ENCODE data around the gene GNAZ.

Gene GNAZ

DNA sequence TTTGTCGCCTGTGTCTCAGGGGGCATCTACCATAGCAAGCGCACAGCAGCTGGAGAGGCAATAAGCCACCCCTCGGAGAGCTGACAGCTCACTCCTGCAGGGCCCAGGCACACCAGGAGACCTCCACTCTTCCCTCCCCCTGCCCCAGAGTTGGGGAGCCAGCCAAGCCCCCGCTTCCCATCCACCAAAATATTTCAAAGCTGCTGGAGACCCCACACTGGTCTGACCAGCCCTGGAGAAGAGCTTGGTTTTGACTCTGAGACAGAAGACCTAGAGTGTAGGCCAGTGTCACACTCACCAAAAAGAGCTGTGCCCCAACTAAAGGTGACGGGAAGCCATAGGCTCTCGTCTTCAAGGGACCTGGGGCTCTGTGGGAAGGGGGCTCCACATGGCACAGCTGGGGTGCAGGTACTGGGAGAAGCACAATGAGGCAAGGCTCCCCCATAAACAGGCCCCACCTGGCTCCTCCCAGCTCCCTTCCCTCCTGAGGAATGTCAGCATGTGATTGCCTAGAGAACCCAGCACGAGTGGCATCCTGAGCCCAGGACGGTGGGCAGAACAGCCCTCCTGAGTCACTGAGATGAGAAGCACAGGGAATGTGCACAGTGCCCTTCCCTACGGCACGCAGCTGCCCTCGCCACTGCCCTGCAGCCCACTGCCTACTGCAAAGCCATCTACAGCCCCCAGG is 5.8 kb upstream of the GNAZ start:
- DNase-seq (ENCODE audit: low spot score), result no peak

DNA sequence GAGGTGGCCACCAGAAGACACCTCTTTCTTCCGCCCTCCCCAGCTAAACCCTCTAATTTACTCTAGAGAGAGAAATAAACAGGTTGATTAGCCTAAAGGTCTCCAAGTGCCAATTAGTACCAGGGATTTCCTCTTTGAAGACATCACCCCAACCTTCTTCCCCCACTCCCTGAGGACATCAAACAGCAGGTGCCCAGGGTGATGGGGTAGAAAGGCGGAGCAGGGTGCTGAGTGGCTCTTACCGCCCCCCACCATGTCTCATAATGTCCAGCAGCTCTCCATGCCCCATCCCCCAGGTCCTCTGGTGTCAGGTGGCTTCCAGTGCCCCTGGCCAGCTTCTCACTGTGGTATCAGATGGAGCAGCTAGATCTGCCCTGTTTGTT is 5.3 kb upstream of the GNAZ start:
- no peak for DNase-seq (ENCODE audit: low spot score)

DNA sequence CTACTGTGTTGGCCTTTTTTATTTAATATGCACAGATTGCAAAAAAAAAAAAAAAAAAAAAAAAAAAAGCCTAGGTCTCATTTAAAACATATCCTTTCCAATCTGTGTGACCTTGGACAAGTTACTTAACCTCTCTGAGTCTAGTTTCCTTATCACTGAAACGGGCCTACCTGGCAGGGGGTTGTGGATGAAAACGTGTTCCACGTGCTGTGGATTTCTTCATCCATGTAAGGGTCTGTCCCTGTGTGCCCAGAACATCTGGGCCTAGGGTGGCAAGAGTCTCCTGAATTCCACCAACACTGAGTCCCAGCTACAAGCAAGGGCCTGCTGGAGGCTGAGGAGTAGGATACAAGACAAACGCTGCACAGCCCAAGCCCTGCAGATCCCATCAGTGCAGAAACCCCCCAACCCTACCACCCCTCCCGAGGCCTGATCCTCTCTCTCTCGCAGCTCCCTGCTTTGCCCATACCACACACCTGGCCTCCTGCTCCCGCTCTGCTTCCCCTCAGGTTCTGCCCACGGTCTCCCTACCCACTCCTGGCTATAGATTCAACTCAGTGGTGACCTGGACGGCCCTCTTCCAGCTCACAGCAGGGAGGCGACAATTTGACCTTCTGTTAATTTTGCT is 4.7 kb upstream of the GNAZ start:
- DNase-seq (ENCODE audit: low spot score), result no peak

DNA sequence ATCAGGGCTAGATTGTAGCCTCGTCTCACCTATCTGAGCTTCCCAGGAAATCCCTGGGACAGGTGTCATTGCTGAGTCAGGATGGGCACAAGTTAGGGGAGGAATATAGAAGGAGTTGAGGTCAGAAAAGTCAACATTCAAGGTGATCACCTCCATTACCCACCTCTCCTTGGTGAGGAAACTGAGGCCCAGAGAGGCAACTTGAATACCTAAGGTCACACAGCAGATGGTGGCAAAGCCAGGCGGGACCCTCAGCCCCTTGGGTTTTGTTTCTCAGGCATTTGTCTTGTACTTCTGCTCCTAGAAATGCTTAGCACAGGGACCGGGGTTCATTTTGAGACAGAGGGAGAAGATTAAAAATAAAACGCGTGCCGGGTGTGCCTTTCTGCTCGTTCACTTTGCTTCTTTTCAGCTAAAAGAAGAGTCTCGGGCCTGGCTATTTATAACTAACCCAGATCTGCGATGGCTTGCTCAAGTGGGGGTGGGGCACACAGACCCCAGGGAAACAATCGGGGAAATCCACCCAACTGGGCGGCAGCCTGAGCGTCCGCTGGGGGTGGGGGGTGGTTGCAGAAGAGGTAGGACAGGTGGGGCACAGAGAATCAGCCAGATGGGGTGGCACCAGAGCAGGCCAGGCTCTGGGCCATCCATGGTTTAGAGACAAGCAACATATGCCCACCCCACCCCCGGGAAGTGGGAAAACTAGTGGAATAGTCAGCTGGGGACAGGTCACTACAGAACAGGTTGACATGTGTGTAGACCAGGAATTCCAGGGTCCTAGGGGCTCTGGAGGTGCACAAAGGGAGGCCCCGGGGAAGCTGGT is 3.9 kb upstream of the GNAZ start:
- DNase-seq (ENCODE audit: low spot score), result no peak

DNA sequence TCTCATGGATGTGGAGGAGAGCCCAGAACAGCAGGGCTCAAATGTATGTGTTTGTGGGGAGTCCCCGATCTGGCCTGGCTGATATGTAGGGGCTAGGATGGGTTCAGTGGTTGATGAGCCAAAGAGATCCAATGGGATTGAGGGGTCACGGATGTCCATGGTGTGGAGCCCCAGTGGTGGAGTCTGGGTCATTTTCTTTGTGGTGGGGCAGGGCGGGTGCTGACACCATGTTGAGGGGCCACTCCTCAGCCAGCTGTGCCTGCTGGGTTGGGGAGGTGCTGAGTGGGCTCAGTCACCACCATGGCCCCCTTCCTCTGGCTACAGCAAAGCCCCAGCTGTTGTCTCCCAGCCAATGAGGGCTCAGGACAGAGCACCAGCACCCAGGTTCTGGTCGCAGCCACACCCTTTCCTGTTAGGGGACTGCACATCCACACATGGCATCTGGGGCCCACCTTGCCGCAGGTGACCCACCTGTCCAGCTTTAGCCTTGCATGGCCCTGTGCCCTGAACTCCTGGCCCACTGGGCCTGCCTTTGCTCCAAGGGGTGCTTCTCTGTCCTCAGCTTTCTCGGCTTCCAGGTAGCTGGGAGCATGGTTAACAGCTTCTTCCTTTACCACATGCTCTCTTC is 3.2 kb upstream of the GNAZ start:
- no peak for DNase-seq (ENCODE audit: low spot score)

DNA sequence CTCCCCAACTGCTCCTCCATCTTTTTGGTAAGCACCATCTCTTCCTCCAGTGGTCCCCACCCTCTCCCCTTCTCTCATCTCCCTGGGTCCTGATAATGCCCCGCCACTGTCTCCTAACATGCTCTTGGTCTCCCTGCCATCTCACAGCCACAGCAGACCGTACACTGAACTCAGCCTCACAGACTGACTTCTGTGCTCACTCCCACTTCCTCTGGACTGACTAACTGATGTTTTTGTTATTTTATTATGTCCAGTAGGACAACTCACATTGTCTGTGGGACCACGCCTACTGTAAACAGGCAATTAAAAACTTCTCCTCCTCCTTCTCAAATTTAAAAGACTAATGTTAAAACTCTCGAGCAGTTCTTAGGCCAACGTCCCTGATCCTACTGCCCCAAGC is 2.6 kb upstream of the GNAZ start:
- DNase-seq (ENCODE audit: low spot score), result no peak

DNA sequence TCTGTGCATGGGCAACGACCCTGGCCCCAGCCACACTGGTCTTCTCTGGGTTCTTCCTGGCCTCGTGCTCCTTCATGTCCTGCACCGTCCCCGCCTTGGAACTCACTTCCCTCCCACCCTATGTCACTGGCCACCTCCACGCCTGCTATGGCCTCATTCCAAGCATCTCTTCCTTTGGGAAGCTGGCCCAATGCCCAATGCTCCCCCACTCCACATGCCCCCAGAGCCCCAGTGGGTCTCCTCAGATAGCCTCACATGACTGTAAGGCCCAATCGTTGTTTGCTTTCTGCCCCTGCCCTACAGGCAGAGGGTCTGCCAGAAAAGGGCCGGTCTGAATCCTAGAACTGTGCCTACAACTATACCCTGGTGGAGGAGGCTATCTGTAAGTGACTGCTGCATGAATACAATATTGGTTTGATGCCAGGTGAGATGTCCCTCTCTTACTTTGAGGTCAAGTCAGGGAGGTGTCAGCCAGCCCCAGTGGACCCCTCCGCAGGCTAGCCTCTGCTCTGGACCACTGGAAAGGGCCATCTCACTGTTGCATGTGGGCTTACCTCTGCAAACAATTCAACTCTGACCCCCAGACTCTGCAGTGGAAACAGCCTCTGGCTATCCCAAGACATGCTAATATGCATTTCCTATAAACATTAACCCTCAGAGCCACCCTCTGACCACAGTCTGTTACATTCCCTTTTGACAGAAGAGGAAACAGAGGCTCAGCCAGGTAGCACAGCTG is 2.1 kb upstream of the GNAZ start:
- DNase-seq (ENCODE audit: low spot score), result no peak

DNA sequence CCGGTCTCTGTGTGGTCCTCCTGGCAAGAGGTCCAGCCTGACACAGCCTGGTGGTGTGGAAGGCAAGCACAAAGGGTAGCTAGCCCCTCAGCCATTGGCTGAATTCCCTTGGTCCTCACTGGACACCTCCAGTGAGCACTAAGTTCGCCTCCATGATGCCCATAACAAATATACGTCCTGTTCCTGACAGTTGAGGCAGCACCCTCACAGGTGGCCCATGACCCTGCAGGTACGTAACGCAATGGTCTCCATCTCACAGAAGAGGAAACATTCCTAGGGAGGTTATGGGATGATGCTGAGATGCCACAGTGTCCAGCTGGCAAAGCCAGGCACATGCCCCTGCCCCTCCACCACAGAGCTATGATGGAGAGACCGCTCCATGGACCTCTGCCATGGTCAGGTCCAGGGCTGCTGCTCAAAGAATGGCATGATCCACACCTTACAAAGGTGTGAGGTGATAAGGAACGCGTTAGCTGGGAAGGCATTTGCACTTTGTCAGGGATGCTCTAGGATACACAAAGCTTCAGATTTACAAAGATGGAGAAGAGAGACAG is 1.4 kb upstream of the GNAZ start:
- DNase-seq (ENCODE audit: low spot score), result no peak

DNA sequence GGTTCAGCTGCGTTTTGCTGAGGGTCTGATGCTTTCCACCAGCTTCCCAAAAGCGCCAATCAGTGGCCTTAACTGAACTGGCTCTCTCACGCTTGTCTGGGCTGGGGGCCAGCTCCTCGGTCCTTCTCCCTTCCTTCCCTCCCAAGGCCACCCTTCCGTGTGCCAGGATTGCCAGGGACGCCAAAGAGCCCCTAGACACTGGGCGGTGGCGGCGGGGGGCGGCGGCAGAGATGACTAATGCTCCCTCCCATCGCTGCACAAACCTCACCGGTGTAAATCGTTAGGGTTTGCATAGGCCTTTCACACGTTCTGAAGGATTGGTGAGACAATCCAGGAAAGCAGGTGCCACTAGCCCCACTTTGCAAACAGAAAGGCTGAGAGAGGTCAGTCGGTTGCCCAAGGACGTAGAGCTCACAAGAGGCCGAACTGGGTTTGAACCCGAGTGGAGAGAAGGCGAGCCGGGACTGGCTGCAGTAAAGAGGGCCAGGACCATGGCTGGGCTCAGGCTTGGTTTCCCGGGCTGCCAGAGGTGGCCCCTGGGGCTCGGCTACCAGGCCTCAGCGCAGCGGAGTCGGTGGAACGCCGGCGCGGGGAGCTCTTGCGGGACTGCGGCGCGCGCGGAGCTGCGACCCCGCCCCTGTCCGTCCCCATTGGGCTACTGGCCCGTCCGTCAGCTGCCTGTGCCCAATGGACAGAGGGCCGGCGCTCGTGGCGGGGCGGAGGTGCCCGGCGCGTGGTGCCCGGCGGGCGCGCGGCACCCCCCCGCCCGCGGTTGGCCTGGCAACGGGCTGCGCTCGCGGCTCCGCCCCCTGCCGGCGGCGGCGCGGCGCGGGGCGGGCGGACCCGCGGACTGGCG is 589 bp upstream of the GNAZ start:
- peak; percentile 98 for DNase-seq (ENCODE audit: low spot score)

DNA sequence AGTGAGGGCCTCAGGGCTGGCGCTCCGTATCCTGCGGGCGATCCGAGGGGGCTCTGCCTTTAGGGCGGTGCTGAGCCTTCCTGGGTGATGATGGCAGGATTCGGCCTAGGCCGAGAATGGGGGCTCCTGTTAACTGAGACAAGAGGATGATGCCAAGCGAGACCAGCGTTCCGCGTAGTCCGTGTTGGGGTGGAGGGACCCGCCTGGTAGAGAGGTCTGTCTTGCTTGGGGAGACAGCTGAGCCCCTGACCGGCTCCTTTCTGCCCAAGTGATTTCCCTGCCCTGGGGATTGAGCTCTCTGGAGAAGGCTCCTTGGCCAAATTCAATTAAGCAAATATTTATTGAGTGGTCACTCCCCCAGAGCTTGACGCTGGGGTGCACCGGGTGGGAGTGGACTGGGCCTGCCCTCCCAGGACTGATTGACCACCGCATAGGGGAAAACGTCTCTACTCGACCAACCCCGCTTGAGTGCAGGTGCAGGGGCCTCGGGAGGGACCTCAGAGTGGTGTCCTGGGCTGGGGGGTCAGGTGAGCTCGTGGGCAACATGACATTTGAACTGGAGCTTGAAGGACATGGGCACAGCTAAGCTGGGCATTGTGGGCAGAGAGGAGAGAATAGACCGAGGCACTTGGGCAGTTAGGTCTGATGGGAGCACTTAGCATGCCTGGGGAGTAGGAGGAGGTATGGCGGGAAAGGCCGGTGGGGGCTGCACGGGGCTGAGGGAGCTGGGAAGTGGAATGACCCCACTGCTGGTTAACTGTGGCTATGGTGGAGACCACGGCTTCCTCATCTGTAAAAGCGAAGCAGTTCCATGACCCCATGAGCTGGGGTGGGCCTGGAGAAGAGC is 1.1 kb downstream of the GNAZ start:
- no peak for DNase-seq (ENCODE audit: low spot score)

DNA sequence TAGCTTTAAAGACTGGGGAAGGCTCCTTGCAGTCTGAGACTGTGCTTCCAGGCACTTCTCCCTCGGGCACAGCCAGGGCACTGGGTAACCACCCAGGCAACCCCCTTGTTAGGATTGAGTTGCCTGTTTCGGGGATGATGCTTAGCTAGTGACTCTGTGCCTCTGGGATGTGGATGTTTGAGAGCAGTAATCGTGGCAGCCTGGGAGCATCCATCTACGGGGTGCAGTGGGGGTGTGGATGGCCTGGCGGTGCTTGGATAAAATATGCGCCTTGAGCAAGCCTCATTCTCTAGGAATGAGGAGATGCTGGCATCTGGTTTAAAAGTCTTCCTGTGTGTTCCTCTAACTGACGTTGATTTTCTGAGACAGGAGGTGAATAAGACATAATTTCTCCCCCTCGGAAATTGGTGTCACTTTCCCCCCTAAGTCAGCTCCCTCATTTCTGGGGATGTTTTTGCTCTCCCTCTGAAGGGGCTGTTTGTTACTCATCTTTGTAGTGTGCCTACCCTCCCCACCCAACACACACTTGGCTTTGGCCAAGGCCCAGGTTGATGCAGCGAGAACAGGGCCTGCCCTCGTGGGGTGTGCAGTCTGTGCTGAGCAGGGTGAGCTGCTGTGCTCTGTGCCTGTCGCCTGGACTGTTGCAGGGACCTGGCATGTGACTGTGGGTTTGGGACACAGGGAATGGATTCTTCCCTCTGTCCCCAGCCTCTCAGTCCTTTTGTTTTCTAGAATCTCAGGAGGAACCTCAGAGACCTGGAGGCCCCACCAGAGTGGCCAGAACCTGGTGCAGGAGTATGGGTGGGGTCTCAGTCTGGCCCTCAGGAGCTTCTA is 2.0 kb downstream of the GNAZ start:
- DNase-seq (ENCODE audit: low spot score), result peak; percentile 35

DNA sequence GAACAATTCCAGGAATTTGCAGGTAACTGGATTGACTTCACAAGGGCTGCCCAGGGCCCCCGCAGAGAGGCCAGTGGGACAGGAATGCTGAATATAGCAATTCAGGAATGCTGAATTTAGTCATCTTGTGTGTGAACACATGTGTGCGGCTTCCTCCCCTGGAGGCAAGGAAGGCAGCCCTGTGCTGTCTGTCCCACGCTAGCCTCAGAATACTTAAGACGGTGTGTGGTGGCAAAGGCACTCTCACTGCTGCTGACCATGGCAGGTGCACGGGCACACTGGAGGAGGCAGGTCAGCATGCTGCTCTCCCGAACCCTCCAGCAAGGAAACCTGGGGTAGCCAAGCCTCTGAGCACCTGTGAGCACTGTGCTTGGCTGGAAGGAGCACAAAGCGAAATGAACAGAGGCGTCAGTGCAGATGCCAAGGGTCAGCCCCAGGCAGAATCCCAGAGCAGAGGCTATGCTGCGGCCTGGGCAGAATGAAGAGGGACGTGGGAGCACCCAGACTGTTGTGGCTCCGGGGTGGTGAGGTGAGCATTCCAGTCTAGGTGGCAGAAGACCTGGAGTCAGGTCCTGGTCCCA is 2.7 kb downstream of the GNAZ start:
- no peak for DNase-seq (ENCODE audit: low spot score)

DNA sequence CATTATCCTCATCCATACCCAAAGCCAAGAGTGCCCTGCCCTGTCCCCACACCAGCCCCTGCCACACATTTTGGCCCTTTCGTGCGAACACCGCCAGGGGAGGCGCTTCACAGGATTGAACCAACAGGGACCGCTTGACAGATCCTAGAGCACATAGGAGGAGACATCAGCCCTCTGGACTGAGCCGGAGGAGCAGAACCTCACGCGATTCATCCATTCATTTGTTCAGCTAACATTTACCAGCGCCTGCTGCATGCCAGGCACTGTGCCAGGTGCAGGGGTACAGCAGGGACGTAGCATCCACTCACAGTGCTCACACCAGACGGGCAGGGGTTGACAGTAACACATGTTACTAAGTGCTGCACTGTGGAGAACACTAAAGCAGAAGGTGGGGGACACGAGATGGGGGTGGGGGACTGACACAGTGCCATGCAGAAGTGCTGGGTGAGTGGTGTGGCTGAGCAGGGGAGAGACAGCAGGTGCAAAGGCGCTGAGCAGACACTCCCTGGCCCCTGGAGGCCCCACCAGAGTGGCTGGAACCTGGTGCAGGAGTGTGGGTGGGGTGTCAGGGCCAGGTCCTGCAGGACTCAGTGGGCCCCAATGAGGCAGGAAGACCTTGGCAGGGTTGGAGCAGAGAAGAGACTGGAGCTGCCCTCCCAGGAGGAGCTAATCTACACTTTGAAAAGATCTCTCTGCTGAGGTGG is 3.4 kb downstream of the GNAZ start:
- no peak for DNase-seq (ENCODE audit: low spot score)

DNA sequence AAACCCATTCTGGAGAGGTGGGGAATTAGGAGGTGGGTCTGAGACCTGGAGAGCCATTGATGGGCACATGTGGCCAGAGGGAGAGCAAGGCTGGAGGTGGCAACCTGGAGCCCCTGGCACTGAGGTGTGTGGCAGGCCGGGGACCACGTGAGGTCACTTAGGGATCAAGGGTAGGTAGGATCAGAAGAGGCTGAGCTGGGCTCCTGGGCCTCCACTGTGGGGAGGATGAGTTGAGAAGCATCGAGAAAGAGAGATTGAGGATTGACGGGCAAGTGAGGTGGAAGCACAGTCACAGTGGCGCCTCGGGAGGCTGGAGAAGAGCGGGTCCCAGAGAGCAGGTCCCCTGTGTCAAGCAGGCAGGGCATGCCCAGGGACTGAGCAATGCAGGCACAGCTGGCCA is 4.1 kb downstream of the GNAZ start:
- DNase-seq (ENCODE audit: low spot score), result no peak

DNA sequence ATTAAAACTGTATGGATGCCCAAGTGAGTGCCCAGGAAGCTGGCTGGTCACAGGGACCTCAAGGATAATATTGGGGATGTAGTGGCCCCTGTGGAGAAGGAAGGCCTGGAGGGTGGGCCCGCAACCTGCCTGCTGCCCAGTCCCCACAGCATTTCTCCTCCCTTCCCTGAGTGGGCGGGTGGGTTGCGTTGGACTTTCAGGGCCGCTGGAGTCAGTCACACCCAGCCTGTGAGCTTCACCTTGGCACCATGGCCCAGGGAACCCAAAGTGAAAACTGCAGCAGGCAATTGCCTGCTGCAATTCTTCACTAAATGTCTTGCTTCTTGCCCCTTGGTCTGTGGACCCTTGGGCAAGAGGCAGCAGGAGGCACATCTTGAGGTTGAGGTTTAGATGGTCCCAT is 4.7 kb downstream of the GNAZ start:
- DNase-seq (ENCODE audit: low spot score), result no peak

DNA sequence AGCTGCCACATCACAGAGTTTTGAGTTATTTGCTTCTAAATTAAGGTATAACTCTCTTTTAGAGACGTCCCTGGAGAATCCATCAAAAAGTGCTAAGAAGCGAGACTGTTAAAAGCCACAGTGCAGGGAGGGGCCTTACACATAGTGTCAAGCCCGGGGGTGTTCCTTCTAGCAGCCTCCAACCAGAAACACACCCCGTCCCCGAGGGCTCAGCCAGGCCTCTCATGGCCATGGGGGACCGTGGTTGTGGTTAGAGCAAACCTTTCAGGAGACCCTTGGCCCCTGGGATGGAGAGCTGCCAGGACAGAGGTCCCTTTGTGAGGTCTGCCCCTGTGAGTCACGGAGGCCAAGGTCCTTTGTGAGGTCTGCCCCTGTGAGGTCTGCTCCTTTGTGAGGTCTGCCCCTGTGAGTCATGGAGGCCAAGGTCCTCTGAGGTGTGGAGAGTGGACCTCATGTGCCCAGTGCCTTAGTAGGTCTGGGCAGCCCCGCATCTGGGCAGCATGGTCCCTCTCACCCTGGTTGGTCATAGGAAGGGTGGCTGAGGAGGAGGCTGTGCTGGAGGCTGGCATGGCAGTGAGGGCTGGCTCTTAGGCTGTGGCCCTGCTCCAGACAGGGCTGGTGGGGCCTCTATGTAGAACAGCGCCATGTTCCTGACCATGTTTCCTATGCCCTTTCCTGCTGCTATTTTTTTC is 5.4 kb downstream of the GNAZ start:
- no peak for DNase-seq (ENCODE audit: low spot score)

DNA sequence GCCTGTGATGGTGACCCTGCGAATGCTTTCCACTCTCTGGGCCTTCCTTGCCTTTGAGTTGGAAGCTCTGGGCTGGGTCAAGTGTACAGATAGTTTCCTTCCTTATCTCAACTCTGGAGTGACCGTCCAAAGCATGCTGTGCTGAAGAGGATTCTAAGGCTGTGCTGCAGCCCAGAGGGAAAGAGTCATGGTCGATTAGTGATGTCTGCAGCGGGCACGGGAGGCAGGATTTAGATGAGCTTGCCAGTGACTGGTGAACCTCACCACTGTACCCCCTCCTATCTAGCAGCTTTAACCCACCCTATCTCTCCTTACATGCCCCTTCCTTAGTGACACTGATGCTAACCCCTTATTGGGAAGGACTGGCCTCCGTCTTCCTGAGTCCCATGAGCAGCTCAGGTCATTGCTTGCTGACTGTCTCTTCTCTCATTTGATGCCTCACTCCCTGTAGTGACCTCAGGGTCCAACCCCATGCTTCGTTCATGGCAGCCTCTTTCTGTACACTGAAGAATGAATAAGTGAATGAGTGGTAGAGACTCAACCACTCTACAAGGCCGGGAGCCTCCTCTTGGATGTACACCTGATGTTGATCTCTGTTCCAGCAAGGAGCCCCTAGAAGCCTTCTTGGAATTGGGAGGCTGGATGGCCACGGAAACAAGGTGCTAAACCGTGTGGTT is 6.7 kb downstream of the GNAZ start:
- no peak for DNase-seq (ENCODE audit: low spot score)

Measured in AG08395 (cell line).